Measurements from ENCODE around the gene DOCK1. TPM values are rescaled to one million over a fixed set of nuclear protein-coding genes. Genes with fewer than 3 reads are reported as not detected.

Gene DOCK1
- total RNA-seq, 3 donors from 2014 or later = 0.11 to 0.15 (median 0.14) TPM

DNA sequence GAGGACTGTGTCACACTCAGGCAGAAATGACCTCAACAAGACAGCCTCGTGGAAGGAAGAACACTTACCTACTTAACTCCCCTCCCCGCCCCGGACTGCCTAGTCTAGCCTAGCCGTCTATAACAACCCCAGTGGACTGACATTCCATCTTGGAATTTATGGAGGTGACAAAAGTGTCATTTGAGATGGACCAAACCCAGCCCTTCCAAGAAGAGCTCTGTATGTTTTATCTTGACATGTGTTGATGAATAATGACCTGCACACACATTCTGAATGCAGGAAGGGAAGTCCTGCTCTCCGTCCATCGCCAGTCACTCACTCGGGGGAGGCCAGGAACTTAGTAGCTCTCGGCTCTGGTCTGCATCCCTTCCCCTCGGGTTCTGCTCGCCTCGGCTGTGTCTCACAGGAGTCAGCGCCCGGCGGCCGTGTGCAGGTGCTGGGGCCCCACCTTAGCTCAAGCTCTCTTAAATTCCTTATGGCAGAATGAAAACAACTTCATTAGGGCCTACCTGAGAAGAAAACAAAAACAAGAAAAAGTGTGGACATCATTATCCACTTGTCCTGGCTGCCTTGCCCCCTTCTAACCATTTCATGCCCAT lies 503.0 kb downstream of the DOCK1 start:
- Mint-ChIP-seq H3K9me3 (no peaks in the 10 kb centered on the region), H3K4me3 (no peak overlapping the region), H3K4me1 (ENCODE audit: low read depth) (no peaks in the 10 kb centered on the region), H3K36me3 (ENCODE audit: insufficient read depth) (no peaks in the 10 kb centered on the region), H3K27me3 (ENCODE audit: low read depth) (no peaks in the 10 kb centered on the region)
- no peak for ATAC-seq
- DNase-seq = no peak

GRCh38 chr10:127408733-127409132 lies 503.5 kb downstream of the DOCK1 start:
- Mint-ChIP-seq H3K27me3 (ENCODE audit: low read depth) (no peaks in the 10 kb centered on the region), H3K4me3 (no peak overlapping the region), H3K9me3 (no peaks in the 10 kb centered on the region), H3K4me1 (ENCODE audit: low read depth) (no peaks in the 10 kb centered on the region), H3K36me3 (ENCODE audit: insufficient read depth) (no peaks in the 10 kb centered on the region)
- no peak for ATAC-seq
- DNase-seq = no peak

- ATAC-seq = no peak
- Mint-ChIP-seq H3K9me3 (no peaks in the 10 kb centered on the region), H3K27me3 (ENCODE audit: low read depth) (no peaks in the 10 kb centered on the region), H3K4me1 (ENCODE audit: low read depth) (no peaks in the 10 kb centered on the region), H3K4me3 (no peak overlapping the region), H3K36me3 (ENCODE audit: insufficient read depth) (no peaks in the 10 kb centered on the region)
- no peak for DNase-seq
These were observed 504.8 kb downstream of the DOCK1 start for GRCh38 chr10:127410030-127410429.

- no peaks in the 10 kb centered on the region for H3K36me3 Mint-ChIP-seq (ENCODE audit: insufficient read depth)
- no peak overlapping the region for H3K4me3 Mint-ChIP-seq
- H3K27me3 Mint-ChIP-seq (ENCODE audit: low read depth) = no peaks in the 10 kb centered on the region
- DNase-seq (no peak), ATAC-seq (no peak)
- H3K4me1 Mint-ChIP-seq (ENCODE audit: low read depth) = no peaks in the 10 kb centered on the region
- no peaks in the 10 kb centered on the region for H3K9me3 Mint-ChIP-seq
These were observed 505.8 kb downstream of the DOCK1 start for GRCh38 chr10:127411062-127411461.

DNA sequence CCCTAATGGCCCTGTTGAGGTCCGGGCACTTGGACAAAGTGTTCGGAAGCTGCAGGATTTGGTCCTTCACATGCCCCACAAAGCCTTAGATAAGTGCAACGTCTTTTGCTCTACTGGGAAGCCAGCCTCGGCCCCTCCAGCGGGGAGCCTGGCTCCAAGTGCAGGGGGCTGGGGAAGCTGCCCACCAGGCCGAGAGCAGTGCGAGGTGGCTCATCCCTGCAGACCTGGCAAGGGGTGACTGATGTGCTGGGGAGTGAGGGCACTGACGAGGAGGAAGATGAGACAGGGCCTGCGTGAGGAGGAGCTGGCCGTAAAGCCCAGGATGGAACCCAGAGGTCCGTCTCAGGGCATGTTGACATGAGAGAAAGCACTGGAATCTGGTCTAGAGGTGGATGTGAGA lies 508.1 kb downstream of the DOCK1 start:
- Mint-ChIP-seq H3K4me1 (ENCODE audit: low read depth) (no peaks in the 10 kb centered on the region), H3K4me3 (no peak overlapping the region), H3K9me3 (no peaks in the 10 kb centered on the region), H3K27me3 (ENCODE audit: low read depth) (no peaks in the 10 kb centered on the region), H3K36me3 (ENCODE audit: insufficient read depth) (no peaks in the 10 kb centered on the region)
- no peak for DNase-seq
- no peak for ATAC-seq

GRCh38 chr10:127414024-127414423 lies 508.8 kb downstream of the DOCK1 start:
- Mint-ChIP-seq H3K27me3 (ENCODE audit: low read depth) (no peaks in the 10 kb centered on the region), H3K9me3 (no peaks in the 10 kb centered on the region)

DNA sequence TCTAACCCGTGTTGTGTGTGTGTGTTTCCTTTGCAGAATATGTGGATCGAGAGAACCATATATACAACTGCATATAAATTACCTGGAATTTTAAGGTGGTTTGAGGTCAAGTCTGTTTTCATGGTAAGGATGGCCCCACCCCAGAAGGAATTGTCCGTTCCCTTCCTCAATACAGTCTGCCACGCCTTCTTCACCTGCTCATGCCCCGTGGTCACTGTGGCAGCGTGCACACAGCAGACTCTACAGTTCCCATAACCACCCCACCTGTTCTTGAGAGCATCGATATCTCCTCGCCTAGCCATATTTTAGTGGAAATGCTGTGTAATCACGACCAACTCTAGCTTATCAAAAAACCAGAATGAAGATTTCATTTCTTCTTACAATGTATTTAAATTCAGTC lies 509.9 kb downstream of the DOCK1 start:
- DNase-seq = no peak
- Mint-ChIP-seq H3K9me3 (no peaks in the 10 kb centered on the region), H3K4me3 (no peak overlapping the region), H3K27me3 (ENCODE audit: low read depth) (no peaks in the 10 kb centered on the region), H3K36me3 (ENCODE audit: insufficient read depth) (no peaks in the 10 kb centered on the region), H3K4me1 (ENCODE audit: low read depth) (no peaks in the 10 kb centered on the region)
- ATAC-seq = no peak

More at GRCh38 chr10:127414024-127414423, 508.8 kb downstream of the DOCK1 start:
- DNase-seq (no peak), ATAC-seq (no peak)
- Mint-ChIP-seq H3K4me1 (ENCODE audit: low read depth) (no peaks in the 10 kb centered on the region), H3K4me3 (no peak overlapping the region), H3K36me3 (ENCODE audit: insufficient read depth) (no peaks in the 10 kb centered on the region)

- Mint-ChIP-seq H3K4me3 (no peak overlapping the region), H3K4me1 (ENCODE audit: low read depth) (no peaks in the 10 kb centered on the region), H3K9me3 (no peaks in the 10 kb centered on the region), H3K27me3 (ENCODE audit: low read depth) (no peaks in the 10 kb centered on the region), H3K36me3 (ENCODE audit: insufficient read depth) (no peaks in the 10 kb centered on the region)
- ATAC-seq = no peak
- no peak for DNase-seq
These were observed 510.8 kb downstream of the DOCK1 start for GRCh38 chr10:127415901-127416581.

DNA sequence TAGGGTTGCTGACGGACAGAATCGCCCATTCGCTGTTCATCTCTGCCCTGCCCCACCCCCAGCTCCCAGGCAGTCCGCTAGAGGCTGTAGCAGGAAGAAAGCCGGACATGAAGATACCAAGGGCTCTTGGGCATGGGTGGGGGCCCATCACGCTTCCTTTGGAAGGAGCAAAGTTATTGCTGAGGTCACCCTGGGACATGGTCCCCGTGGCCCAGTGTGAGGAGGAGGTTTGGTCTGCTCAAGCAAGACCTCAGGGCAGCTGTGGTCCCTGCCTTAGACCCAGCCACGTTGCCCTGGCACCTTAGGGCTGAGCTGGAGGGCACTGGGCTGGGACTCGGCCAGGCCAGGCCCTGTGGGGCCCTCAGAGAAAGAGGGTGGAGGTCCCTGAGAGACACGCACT lies 511.8 kb downstream of the DOCK1 start:
- Mint-ChIP-seq H3K27me3 (ENCODE audit: low read depth) (no peaks in the 10 kb centered on the region), H3K9me3 (no peaks in the 10 kb centered on the region), H3K36me3 (ENCODE audit: insufficient read depth) (no peaks in the 10 kb centered on the region), H3K4me3 (no peak overlapping the region), H3K4me1 (ENCODE audit: low read depth) (no peaks in the 10 kb centered on the region)
- ATAC-seq (no peak), DNase-seq (no peak)

DNA sequence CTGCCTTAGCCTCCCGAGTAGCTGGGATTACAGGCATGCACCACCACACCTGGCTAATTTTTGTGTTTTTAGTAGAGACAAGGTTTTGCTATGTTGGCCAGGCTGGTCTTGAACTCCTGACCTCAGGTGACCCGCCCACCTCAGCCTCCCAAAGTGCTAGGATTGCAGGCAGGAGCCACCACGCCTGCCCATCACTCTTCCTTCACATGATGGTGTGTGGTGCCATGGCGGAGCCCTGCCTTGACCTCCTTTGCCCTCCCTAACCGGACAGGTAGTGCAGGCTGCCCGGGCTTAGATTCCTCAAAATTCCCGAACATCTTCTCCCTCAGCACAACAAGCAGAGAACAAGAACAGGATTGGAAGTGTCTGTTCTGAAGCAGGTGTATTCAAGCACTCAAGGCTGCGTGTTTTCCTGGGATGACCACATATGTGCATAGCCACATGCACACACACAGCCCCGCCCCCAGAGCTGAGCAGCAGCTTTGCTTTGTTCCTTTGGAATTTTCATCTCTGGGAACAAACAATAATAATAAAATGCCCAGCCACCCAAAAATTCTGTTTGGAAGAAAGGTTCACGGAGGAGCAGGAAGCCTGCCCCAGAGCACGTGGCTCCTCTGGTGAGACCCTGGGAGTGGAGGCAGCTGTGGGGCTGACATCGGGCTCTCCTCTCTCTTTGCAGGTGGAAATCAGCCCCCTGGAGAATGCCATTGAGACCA lies 512.6 kb downstream of the DOCK1 start:
- Mint-ChIP-seq H3K9me3 (no peaks in the 10 kb centered on the region), H3K36me3 (ENCODE audit: insufficient read depth) (no peaks in the 10 kb centered on the region), H3K4me1 (ENCODE audit: low read depth) (no peaks in the 10 kb centered on the region), H3K4me3 (no peak overlapping the region), H3K27me3 (ENCODE audit: low read depth) (no peaks in the 10 kb centered on the region)
- ATAC-seq (no peak), DNase-seq (no peak)

DNA sequence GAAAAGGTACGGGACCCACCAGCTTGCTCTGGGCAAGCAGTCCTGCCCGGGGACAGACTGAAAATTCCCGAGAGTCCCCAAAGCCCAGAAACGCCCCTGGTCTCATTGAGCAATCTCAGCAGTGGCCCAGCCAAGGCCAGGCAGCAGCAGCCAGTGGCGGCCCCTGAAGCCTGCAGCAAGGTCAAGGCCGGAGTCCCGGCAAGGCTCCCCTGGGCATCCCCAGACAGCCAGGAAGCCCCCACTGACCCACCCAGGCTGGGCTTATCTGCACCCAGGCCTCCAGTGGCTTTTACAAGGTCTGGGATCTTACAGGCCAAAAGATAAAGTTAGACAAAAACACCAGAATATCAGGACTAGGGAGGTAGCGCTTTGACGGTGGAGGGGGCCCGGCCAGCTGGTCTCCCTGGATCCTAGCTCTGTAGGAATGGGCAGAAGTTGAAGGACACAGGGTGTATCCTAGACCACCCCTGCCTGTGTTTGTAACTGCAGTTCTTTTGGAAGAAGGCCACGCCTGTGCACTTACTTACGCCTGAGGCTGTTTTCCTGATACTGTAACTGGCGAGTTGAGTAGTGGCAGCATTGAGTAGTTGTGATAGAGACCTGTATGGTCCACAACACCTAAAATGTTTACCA lies 513.4 kb downstream of the DOCK1 start:
- Mint-ChIP-seq H3K9me3 (no peaks in the 10 kb centered on the region), H3K36me3 (ENCODE audit: insufficient read depth) (no peaks in the 10 kb centered on the region), H3K4me1 (ENCODE audit: low read depth) (no peaks in the 10 kb centered on the region), H3K27me3 (ENCODE audit: low read depth) (no peaks in the 10 kb centered on the region), H3K4me3 (no peak overlapping the region)
- no peak for ATAC-seq
- no peak for DNase-seq

DNA sequence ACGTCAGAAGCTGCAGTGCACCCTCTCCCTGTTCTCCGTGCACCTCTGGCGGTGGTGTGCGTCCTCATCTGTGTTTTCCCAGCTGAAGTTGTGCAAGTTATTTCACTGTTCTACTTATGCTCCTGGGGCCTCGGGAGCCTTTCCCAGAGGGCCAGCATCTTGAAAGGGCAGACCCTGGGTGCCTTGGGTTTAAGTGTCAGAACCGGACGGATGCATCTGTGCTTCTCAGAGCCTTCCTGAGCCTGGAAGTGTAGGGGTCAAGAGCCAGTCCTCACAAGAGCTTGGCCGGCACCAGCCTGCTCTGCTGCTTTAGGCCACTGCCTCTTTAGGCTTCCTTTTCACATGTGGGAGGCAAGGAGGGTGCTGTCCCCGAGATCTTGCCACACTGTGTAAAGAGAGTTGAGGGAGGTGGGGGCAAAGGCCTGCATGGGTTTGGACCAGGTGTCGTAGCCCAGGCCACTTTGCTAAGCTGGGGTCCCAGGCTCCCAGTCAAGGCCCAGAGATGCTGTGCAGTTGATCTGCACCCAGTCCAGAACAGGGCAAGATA lies 515.0 kb downstream of the DOCK1 start:
- Mint-ChIP-seq H3K27me3 (ENCODE audit: low read depth) (peaks cover 2% of the 10 kb centered on the region), H3K4me3 (no peak overlapping the region), H3K4me1 (ENCODE audit: low read depth) (no peaks in the 10 kb centered on the region), H3K9me3 (no peaks in the 10 kb centered on the region), H3K36me3 (ENCODE audit: insufficient read depth) (no peaks in the 10 kb centered on the region)
- no peak for ATAC-seq
- no peak for DNase-seq

DNA sequence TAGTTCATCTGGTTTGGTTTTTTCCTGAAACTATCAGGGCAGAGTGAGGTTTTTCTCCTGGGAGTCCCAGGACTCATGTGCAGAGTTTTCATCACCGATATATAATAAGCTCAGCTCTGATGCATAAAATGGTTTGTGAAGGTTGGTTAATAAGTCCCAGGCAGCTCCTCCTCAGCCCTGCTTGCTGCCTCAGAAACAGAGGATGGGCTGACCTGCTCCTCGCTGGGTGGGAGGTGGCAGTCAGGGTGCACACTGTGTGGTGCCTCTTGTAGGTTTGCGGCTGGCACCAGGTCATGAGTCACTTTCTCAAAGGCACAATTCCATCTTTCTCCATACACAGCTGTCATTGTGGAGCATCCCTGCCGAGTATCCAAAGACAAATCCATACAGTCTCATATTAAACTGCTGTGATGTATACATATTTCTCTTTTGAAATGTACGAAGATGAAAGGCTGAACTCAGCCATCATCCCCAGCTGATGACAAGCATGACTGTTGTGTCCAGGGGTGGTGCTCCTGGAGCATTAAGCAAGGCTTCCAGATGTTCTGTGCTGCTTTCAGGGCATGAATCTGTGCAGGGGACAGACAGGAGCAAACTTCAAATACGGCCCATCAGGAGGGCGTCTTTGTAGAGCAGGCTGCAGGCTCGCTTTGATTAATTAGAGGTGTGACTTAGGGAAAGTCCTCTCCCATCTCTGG lies 518.1 kb downstream of the DOCK1 start:
- Mint-ChIP-seq H3K27me3 (ENCODE audit: low read depth) (peaks cover 2% of the 10 kb centered on the region), H3K9me3 (no peaks in the 10 kb centered on the region), H3K4me3 (no peak overlapping the region), H3K4me1 (ENCODE audit: low read depth) (no peaks in the 10 kb centered on the region), H3K36me3 (ENCODE audit: insufficient read depth) (no peaks in the 10 kb centered on the region)
- ATAC-seq (no peak), DNase-seq (no peak)

All from activated T-cell treated with anti-CD3 and anti-CD28 coated beads, Interleukin-2, amount 50 U/mL, for 4 hours (primary cell).